OCI-LY1 (cell line): ENCODE data around the gene GPR26.

Source experiments
- EZH2 ChIP-seq: fragments of 200-600 bp; sonication (generic), shearing (Covaris generic); IDR thresholded peaks from 2 replicates; pipeline ENCODE4 v1.8.0; 2017; ENCODE audit warnings: borderline replicate concordance, mixed run types, mild to moderate bottlenecking, antibody characterized with exemption, low read length, moderate library complexity, mixed read lengths
- TF ChIP-seq, protein P1 (sequence below): fragments of 200-600 bp; sonication (generic), shearing (Covaris generic); IDR thresholded peaks from 2 replicates; pipeline ENCODE4 v1.5.1; 2017; ENCODE audit warnings: mild to moderate bottlenecking, antibody characterized with exemption, low read length, moderate library complexity, mixed read lengths

DNA sequence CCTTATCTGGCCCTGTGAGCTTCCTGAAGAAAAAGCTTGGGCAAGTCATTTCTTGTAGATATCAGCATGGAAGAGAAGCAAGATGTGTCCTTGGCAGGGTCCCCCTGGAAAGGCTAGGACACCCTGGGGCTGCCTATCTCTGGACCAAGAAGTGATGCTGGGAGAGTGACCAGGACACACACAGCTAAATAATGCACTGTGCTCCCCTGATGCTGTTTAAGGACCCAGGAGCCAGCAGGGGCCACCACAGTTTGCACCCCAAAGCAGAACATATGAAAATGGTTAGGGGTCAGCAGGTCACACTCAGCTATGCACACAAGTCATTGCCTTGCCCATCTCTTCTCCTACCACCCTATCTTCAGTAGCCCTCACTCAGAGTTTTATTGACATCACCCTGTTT, 47.9 kb upstream of the GPR26 start:
- TF ChIP-seq, protein P1, sequence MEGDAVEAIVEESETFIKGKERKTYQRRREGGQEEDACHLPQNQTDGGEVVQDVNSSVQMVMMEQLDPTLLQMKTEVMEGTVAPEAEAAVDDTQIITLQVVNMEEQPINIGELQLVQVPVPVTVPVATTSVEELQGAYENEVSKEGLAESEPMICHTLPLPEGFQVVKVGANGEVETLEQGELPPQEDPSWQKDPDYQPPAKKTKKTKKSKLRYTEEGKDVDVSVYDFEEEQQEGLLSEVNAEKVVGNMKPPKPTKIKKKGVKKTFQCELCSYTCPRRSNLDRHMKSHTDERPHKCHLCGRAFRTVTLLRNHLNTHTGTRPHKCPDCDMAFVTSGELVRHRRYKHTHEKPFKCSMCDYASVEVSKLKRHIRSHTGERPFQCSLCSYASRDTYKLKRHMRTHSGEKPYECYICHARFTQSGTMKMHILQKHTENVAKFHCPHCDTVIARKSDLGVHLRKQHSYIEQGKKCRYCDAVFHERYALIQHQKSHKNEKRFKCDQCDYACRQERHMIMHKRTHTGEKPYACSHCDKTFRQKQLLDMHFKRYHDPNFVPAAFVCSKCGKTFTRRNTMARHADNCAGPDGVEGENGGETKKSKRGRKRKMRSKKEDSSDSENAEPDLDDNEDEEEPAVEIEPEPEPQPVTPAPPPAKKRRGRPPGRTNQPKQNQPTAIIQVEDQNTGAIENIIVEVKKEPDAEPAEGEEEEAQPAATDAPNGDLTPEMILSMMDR = no peak
- no peak for TF ChIP-seq EZH2
